GM12878 (cell line): Measurements from ENCODE around the gene TK1. TPM values are rescaled to one million over a fixed set of nuclear protein-coding genes. Genes with fewer than 3 reads are reported as not detected.

Experiments
- ATF7 ChIP-seq: fragments of 450-650 bp; IDR thresholded peaks from 2 replicates; pipeline ENCODE4 v1.6.1; 2016; ENCODE audit warnings: low read depth, mild to moderate bottlenecking
- BHLHE40 ChIP-seq, 2 experiments: fragments of 450-650 bp in 1 of 2; IDR thresholded peaks; 2 replicates each; pipeline ENCODE4 v1.6.1; 2011 to 2017; ENCODE audit warnings: low read depth in 2 of 2, borderline replicate concordance in 1 of 2, improper control_type of control experiment in 1 of 2, low read length in 1 of 2, mild to moderate bottlenecking in 1 of 2
- CEBPB ChIP-seq, 2 experiments: fragments of 150-350 bp in 1 of 2; IDR thresholded peaks; 2 replicates each; pipeline ENCODE4 v1.6.1; 2012 to 2014; ENCODE audit warnings: low read depth in 2 of 2, low read length in 2 of 2, borderline replicate concordance in 1 of 2, inconsistent platforms in 1 of 2
- EED ChIP-seq: sonication (generic); IDR thresholded peaks from 2 replicates; pipeline ENCODE4 v1.6.1; 2016; ENCODE audit warnings: antibody characterized with exemption, low read depth
- ETV6 ChIP-seq, 2 experiments: fragments of 450-650 bp in 1 of 2; IDR thresholded peaks in 1 of 2; conservative IDR thresholded peaks in 1 of 2; 2 replicates each; pipeline ENCODE4 v1.6.1; 2014; ENCODE audit warnings: antibody characterized with exemption in 1 of 2, borderline replicate concordance in 1 of 2, low read depth in 1 of 2, mild to moderate bottlenecking in 1 of 2, moderate library complexity in 1 of 2
- GATAD2B ChIP-seq: fragments of 450-650 bp; conservative IDR thresholded peaks from 2 replicates; pipeline ENCODE4 v1.6.1; 2017; ENCODE audit warnings: low read depth, mild to moderate bottlenecking, moderate library complexity
- HDGF ChIP-seq: fragments of 450-650 bp; IDR thresholded peaks from 2 replicates; pipeline ENCODE4 v1.6.1; 2016; ENCODE audit warnings: antibody characterized with exemption
- IKZF1 ChIP-seq: fragments of 450-650 bp; conservative IDR thresholded peaks from 2 replicates; pipeline ENCODE4 v1.6.1; 2017; ENCODE audit warnings: antibody characterized with exemption, mild to moderate bottlenecking
- IKZF2 ChIP-seq, 2 experiments: fragments of 450-650 bp; IDR thresholded peaks; 2 replicates each; pipeline ENCODE4 v1.6.1; 2017; ENCODE audit warnings: mild to moderate bottlenecking in 2 of 2, moderate library complexity in 2 of 2
- JUNB ChIP-seq: IDR thresholded peaks from 2 replicates; pipeline ENCODE4 v1.6.1; 2016; ENCODE audit warnings: antibody characterized with exemption, mild to moderate bottlenecking
- MTA2 ChIP-seq: fragments of 450-650 bp; IDR thresholded peaks from 2 replicates; pipeline ENCODE4 v1.6.1; 2016; ENCODE audit warnings: low read depth, mild to moderate bottlenecking, moderate library complexity
- NR2F1 ChIP-seq: fragments of 450-650 bp; conservative IDR thresholded peaks from 2 replicates; pipeline ENCODE4 v1.6.1; 2017; ENCODE audit warnings: mild to moderate bottlenecking
- PAX5 ChIP-seq: IDR thresholded peaks from 2 replicates; pipeline ENCODE4 v1.6.1; 2011; ENCODE audit warnings: low read depth, low read length, borderline replicate concordance
- POLR2A ChIP-seq: IDR thresholded peaks from 2 replicates; pipeline ENCODE4 v1.6.1; 2011; ENCODE audit warnings: low read depth, mild to moderate bottlenecking, low read length
- RB1 ChIP-seq: fragments of 450-650 bp; formaldehyde crosslinking; IDR thresholded peaks from 2 replicates; pipeline ENCODE4 v1.6.1; 2017; ENCODE audit warnings: mild to moderate bottlenecking, borderline replicate concordance
- RCOR1 ChIP-seq: conservative IDR thresholded peaks from 2 replicates; pipeline ENCODE4 v1.6.1; 2012; ENCODE audit warnings: low read depth, low read length, improper control_type of control experiment
- RUNX3 ChIP-seq: IDR thresholded peaks from 2 replicates; pipeline ENCODE4 v1.6.1; 2012; ENCODE audit warnings: low read length, inconsistent platforms
- SMARCA5 ChIP-seq: fragments of 450-650 bp; IDR thresholded peaks from 2 replicates; pipeline ENCODE4 v1.6.1; 2017; ENCODE audit warnings: mild to moderate bottlenecking
- TBL1XR1 ChIP-seq: IDR thresholded peaks from 2 replicates; pipeline ENCODE4 v1.6.1; 2012; ENCODE audit warnings: low read depth, low read length, improper control_type of control experiment
- TCF12 ChIP-seq: IDR thresholded peaks from 2 replicates; pipeline ENCODE4 v1.6.1; 2011; ENCODE audit warnings: low read depth, mild to moderate bottlenecking, low read length
- ZNF207 ChIP-seq: fragments of 450-650 bp; IDR thresholded peaks from 2 replicates; pipeline ENCODE4 v1.6.1; 2014; ENCODE audit warnings: antibody characterized with exemption, mild to moderate bottlenecking, borderline replicate concordance
- polyA plus RNA-seq, 11 experiments: library from polyadenylated mRNA; depleted of rRNA in 4 of 11; unstranded in 6 of 11; stranded (reverse) in 5 of 11; fragments of >200 nt; fragmentation: Nextera tagmentation in 4 of 11; fragmentation: Illumina TruSeq in 1 of 11; extraction: Ambion mirVana in 4 of 11; extraction: Trizol in 1 of 11; gene quantifications; 1 replicate in 1 of 11; 2 replicates in 10 of 11; pipeline versions ENCODE4 v1.2.1 to v1.2.3, GENCODE V29; 2011 to 2016; ENCODE audit warnings: inconsistent platforms in 2 of 11, missing spikeins in 2 of 11, low read depth in 1 of 11
- total RNA-seq, 4 experiments: library from RNA; depleted of rRNA in 3 of 4; stranded (reverse); fragments of >200 nt in 3 of 4; fragmentation: Illumina TruSeq in 1 of 4; extraction: Trizol in 1 of 4; gene quantifications; 2 replicates each; pipeline versions ENCODE4 v1.2.1 to v1.2.3, GENCODE V29; 2013 to 2021
- TF ChIP-seq, protein P1 (sequence below): fragments of 450-650 bp; IDR thresholded peaks from 2 replicates; pipeline ENCODE4 v1.6.1; 2017; ENCODE audit warnings: mild to moderate bottlenecking, moderate library complexity
- TF ChIP-seq, protein P2 (sequence below): fragments of 450-650 bp; IDR thresholded peaks from 2 replicates; pipeline ENCODE4 v1.6.1; 2017; ENCODE audit warnings: low read depth, mild to moderate bottlenecking, moderate library complexity

The TK1 gene
- total and polyA plus RNA-seq, 10 of the 15 experiments (the other 5 are each of a cell fraction or from before 2014, with no cell fraction given) = 4.6 to 175 (median 77.9) TPM

DNA sequence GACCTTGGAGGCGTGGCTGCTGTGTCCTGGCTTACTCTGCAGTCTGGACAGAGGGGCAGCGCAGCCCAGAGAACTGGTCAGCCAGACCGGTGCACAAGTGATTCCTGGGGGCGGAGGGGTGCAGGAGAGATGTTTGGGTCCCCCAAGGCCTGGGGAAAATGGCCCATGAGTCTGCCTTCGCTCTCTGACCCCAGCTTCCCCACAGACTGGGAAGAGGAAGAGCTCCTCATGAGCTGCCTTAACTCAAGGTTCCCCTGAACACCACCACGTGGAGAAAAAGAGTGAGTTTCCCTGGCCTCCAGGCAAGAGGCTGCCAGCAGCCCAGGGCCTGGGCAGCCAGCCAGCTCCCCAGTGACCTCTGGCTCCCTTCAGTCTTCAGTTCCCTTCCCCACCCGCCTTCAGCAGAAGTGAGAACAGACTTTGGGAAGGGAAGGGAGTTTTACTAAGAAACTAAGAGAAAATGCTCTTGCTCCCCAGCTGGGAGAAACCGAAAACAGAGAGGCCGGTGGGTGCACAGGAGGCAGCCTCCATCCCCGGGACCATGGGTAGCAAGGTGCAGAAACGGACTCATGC lies 42.6 kb downstream of the TK1 start (continued):
- TF ChIP-seq, protein P1, sequence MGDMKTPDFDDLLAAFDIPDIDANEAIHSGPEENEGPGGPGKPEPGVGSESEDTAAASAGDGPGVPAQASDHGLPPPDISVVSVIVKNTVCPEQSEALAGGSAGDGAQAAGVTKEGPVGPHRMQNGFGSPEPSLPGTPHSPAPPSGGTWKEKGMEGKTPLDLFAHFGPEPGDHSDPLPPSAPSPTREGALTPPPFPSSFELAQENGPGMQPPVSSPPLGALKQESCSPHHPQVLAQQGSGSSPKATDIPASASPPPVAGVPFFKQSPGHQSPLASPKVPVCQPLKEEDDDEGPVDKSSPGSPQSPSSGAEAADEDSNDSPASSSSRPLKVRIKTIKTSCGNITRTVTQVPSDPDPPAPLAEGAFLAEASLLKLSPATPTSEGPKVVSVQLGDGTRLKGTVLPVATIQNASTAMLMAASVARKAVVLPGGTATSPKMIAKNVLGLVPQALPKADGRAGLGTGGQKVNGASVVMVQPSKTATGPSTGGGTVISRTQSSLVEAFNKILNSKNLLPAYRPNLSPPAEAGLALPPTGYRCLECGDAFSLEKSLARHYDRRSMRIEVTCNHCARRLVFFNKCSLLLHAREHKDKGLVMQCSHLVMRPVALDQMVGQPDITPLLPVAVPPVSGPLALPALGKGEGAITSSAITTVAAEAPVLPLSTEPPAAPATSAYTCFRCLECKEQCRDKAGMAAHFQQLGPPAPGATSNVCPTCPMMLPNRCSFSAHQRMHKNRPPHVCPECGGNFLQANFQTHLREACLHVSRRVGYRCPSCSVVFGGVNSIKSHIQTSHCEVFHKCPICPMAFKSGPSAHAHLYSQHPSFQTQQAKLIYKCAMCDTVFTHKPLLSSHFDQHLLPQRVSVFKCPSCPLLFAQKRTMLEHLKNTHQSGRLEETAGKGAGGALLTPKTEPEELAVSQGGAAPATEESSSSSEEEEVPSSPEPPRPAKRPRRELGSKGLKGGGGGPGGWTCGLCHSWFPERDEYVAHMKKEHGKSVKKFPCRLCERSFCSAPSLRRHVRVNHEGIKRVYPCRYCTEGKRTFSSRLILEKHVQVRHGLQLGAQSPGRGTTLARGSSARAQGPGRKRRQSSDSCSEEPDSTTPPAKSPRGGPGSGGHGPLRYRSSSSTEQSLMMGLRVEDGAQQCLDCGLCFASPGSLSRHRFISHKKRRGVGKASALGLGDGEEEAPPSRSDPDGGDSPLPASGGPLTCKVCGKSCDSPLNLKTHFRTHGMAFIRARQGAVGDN = peak; percentile 93
- TF ChIP-seq NR2F1 = peak; percentile 94
- TF ChIP-seq IKZF1 = peak; percentile 89
- TF ChIP-seq TBL1XR1 = peak; percentile 54; the same call in 1 of the 2 replicates
- peak; percentile 11 to 35; a peak in 1 of 4 replicates for TF ChIP-seq BHLHE40 (IDR thresholded peaks at IDR 0.05; ENCODE audit: borderline replicate concordance in 1 of 2, low read depth in 2 of 2, low read length in 1 of 2)
- 0 out of 2 replicates have a peak, but pooled peaks have one; percentile 32 for TF ChIP-seq TCF12
- peak; percentile 38; the same call in 1 of the 2 replicates for TF ChIP-seq RB1
- no peak for TF ChIP-seq RCOR1
- TF ChIP-seq, protein P2, sequence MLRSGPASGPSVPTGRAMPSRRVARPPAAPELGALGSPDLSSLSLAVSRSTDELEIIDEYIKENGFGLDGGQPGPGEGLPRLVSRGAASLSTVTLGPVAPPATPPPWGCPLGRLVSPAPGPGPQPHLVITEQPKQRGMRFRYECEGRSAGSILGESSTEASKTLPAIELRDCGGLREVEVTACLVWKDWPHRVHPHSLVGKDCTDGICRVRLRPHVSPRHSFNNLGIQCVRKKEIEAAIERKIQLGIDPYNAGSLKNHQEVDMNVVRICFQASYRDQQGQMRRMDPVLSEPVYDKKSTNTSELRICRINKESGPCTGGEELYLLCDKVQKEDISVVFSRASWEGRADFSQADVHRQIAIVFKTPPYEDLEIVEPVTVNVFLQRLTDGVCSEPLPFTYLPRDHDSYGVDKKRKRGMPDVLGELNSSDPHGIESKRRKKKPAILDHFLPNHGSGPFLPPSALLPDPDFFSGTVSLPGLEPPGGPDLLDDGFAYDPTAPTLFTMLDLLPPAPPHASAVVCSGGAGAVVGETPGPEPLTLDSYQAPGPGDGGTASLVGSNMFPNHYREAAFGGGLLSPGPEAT = peak; percentile 73; the same call in 1 of the 2 replicates
- TF ChIP-seq GATAD2B = 0 out of 2 replicates have a peak, but pooled peaks have one; percentile 28
- TF ChIP-seq ZNF207 = no peak
- 0 out of 2 replicates have a peak, but pooled peaks have one; percentile 24 for TF ChIP-seq SMARCA5
- no peak for TF ChIP-seq JUNB
- TF ChIP-seq CEBPB (IDR thresholded peaks at IDR 0.05; ENCODE audit: borderline replicate concordance in 1 of 2, low read depth in 2 of 2, low read length in 2 of 2) = no peak
- TF ChIP-seq RUNX3 = peak; percentile 26
- no peak for TF ChIP-seq ETV6 (conservative IDR thresholded peaks at IDR 0.05 in 1 of 2, IDR thresholded peaks at IDR 0.05 in 1 of 2; ENCODE audit: borderline replicate concordance in 1 of 2, low read depth in 1 of 2)
- TF ChIP-seq MTA2 = peak; percentile 31; the same call in 1 of the 2 replicates
- 0 out of 2 replicates have a peak, but pooled peaks have one; percentile 5 for TF ChIP-seq PAX5
- TF ChIP-seq HDGF = 0 out of 2 replicates have a peak, but pooled peaks have one; percentile 14
- TF ChIP-seq EED = peak; percentile 84
- peak; percentile 78 to 82; a peak in 2 of 4 replicates for TF ChIP-seq IKZF2 (IDR thresholded peaks at IDR 0.05)
- peak; percentile 25; the same call in 1 of the 2 replicates for TF ChIP-seq ATF7
- 0 out of 2 replicates have a peak, but pooled peaks have one; percentile 2 for TF ChIP-seq POLR2A
